NCI-H1694 treated with DMSO at 0.1 percent for 48 hours (cell line): ENCODE results near the gene CCDC18.
A peak's percentile ranks its signal among the peaks of the same experiment; 100 is the strongest.
"Not testable (repeated sequence)": the region's sequence is repeated elsewhere in the genome, so short reads cannot be mapped to it uniquely, and the experiment has no call there.

Source experiments
- DNase-seq: peaks from one replicate; lab custom pipeline; 2025; lab: John Stamatoyannopoulos, UW

The CCDC18 gene

DNA sequence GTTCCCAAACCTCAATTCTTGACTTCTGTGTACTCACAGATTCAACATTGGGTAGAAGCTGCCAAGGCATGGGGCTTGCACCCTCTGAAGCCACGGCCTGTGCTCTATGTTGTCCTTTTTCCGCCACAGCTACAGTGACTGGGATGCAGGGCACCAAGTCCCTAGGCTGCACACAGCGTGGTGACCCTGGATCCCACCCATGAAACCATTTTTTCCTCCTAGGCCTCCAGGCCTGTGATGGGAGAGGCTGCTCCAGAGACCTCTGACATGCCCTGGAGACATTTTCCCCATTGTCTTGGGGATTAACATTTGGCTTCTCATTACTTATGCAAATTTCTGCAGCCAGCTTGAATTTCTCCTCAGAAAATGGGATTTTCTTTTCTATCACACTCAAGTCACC, 62.7 kb downstream of the CCDC18 start:
- not testable (repeated sequence) for DNase-seq

DNA sequence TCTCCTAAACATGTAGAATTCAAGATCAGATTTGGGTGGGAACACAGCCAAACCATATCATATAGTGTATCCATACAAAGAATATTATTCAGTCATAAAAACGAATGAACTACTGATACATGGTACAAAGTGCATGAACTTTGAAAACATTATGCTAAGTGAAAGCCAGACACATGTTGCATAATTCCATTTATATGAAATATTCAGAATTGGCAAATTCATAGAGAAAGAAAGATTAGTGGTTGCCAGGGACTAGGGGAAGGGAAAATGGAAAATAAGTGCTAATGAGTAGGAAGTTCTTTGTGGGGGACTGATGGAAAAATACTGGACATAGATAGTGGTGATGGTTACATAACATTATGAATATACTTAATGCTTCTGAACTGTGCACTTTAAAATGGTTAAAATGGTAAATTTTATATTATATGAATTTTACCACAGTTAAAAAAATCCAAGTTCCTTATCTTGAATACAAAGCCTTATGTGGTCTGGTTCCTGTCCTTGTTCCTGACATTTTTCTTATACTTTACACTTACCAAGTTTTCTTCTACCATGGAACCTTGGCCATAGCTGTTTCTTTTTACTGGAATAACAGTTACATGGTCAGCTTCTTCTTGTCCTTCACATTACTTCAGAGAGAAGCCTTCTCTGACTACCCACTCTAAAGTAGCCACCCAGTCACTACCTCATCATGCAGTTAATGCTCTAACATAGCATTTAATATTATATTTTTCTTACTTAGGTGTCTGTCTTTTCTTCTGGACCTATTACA, 64.0 kb downstream of the CCDC18 start:
- DNase-seq = no peak

GRCh38 chr1:93251966-93252365, 71.4 kb downstream of the CCDC18 start:
- DNase-seq = no peak

DNA sequence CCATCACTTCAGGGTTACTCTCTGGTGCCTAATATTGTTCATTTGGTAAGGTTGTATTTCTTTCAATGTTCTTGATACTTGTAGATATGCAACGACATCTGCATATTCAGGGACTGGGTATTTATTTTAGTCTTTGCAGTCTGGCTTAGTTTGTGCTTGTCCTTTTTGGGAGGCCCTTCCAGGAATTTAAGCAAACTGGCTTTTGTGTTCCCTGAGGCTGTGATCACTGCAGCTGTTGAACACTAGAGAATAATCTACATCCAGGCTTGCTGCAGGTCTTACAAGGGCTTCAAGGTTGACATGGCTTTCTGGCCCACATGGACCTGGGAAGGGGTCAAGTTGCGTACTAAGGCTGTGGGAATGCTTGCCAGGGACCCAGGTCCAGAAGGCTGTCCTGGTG, 72.1 kb downstream of the CCDC18 start:
- no peak for DNase-seq

DNA sequence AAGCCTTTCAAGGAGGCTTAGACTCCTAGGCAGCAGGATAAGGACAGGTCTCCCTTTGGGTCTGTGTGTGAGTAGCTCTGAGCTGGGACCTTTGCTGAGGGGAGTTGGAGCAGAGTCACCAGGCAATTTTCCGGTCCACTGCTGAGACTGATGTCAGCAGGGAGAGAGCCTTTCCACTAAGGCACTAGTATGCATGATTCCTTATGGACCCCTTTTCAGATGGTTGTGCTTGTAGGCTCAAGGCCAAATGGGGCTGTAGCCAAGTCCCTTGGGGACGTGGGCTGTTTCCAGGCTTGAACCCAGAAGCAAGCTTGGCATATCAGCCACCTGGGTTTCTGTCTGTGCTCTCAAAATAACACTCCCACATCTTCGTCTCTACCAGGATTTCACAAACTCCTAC, 73.0 kb downstream of the CCDC18 start:
- DNase-seq = peak; percentile 95

GRCh38 chr1:93255222-93256079, 74.9 kb downstream of the CCDC18 start:
- no peak for DNase-seq

GRCh38 chr1:93256433-93256832, 75.9 kb downstream of the CCDC18 start:
- no peak for DNase-seq

DNA sequence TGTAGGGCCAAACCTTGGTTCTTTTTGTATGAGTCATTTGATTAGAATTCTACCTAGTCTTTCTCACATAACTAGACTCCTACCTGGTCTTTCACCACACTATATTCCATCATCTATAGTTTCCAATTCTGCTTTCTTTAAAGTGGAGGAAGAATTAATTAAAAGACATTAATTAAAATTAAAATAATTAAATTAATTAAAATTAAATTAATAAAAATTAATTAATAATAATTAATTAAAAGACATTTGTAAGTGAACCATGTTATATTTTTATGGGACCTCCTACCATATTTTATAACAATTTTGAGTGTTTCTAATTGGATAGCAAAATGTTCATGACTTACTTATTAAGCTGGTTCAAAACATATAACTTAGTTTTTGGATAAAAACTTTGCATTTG, 77.4 kb downstream of the CCDC18 start:
- no peak for DNase-seq

DNA sequence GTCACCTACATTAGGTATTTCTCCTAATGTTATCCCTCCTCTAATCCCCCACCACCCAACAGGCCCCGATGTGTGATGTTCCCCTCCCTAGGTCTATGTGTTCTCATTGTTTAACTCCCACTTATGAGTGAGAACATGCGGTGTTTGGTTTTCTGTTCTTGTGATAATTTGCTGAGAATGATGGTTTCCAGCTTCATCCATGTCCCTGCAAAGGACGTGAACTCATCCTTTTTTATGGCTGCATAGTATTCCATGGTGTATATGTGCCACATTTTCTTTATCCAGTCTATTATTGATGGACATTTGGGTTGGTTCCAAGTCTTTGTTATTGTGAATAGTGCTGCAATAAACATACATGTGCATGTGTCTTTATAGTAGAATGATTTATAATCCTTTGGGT, 80.2 kb downstream of the CCDC18 start:
- not testable (repeated sequence) for DNase-seq

DNA sequence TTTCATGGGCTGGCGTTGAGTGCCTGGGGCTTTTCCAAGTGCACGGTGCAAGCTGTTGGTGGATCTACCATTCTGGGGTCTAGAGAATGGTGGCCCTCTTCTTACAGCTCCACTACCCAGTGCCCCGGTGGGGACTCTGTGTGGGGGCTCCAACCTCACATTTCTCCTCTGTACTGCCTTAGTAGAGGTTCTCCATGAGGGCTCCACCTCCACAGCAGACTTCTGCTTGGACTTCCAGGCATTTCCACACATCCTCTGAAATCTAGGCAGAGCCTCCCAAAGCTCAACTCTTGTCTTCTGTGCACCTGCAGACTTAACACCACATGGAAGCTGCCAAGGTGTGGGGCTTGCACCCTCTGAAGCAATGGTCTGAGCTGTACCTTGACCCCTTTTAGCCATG, 82.1 kb downstream of the CCDC18 start:
- DNase-seq = no peak

DNA sequence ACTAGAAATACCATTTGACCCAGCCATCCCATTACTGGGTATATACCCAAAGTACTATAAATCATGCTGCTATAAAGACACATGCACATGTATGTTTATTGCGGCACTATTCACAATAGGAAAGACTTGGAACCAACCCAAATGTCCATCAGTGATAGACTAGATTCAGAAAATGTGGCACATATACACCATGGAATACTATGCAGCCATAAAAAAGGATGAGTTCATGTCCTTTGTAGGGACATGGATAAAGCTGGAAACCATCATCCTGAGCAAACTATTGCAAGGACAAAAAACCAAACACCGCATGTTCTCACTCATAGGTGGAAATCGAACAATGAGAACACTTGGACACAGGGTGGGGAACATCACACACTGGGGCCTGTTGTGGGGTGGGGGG, 88.4 kb downstream of the CCDC18 start:
- not testable (repeated sequence) for DNase-seq

DNA sequence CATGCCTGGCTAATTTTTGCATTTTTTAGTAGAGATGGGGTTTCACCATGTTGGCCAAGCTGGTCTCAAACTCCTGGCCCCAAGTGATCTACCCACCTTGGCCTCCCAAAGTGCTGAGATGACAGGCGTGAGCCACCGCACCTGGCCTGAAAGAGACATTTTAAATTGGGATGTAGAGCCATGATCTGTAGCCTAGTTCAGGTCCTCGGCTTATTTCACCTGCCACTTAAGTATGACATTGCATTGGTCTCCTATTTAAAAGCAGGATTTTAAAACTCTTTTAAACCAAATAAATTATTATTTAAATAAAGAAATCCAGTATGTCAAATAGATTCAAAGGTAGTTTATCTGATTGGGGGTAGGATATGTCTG, 94.7 kb downstream of the CCDC18 start:
- DNase-seq = not testable (repeated sequence)

GRCh38 chr1:93275634-93276295, 95.2 kb downstream of the CCDC18 start:
- DNase-seq = no peak

- not testable (repeated sequence) for DNase-seq
Observed at GRCh38 chr1:93277530-93277929, 97.0 kb downstream of the CCDC18 start.

DNA sequence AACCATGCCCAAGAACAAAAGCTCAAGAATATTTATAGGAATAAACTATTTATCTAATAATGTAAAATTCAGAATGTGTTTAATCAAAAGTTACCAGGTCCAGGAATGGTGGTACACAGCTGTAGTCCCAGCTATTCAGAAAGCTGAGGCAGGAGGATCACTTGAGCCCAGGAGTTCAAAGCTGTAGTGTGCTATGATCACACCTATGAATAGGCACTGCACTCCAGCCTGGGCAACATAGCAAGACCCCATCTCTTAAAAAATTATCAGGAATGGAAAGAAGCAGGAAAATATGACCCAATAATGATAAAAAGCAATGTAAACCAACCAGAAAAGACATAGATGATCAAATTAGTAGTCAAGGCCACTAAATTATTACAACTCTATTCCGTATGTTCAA, 103.0 kb downstream of the CCDC18 start:
- DNase-seq = no peak

DNA sequence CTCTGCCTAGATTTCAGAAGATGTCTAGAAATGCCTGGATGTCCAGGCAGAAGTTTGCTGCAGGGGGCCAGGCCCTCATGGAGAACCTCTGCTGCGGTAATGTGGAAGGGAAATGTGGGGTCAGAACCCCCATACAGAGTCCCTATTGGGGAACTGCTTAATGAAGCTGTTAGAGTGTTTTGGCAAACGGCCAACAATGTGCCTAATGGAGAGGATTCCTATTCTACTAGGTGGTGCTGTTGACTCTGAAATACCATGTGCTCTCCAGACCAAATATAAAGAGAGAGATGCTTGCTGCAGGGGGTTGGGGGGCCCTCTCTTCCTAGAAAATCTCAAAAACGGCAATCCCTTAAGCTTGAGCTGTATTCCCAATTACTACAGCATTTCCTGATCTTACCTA, 108.0 kb downstream of the CCDC18 start:
- no peak for DNase-seq

GRCh38 chr1:93296555-93297154, 116.1 kb downstream of the CCDC18 start:
- no peak for DNase-seq

DNA sequence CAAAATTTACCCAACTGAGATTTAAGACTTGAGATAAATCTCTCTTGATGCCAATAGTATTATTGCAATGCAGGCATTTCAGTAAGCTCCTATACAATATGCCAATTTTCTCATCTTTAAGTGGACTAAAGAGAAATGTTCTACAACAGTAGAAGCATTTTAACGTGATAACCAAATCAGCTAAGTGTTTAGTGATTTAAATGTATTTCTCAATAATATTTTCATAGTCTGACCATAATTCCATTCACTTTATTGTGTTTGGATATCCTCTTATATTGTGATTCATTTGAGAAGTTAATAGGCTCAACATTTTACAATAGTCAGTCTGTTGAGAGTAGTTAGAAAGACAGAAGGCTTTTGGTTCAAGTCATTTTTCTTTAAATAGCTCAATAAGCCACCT, 120.6 kb downstream of the CCDC18 start:
- no peak for DNase-seq

- DNase-seq = no peak
Observed at GRCh38 chr1:93302078-93302477, 121.6 kb downstream of the CCDC18 start.

- DNase-seq = peak; percentile 90
Observed at GRCh38 chr1:93304716-93305138, 124.2 kb downstream of the CCDC18 start.

- no peak for DNase-seq
Observed at GRCh38 chr1:93306920-93307319, 126.4 kb downstream of the CCDC18 start.

GRCh38 chr1:93313026-93313425, 132.5 kb downstream of the CCDC18 start:
- no peak for DNase-seq
